Stimulated activated CD8-positive, alpha-beta memory T cell treated with anti-CD3 and anti-CD28 coated beads, Interleukin-12 subunit alpha, Interleukin-12 subunit beta, amount 100 ng/mL, for 24 hours (primary cell): Measurements from ENCODE around the gene SYDE1.

ENCODE experiments used
- DNase-seq: peaks from one replicate; pipeline ENCODE4 v3.0.0-alpha.2; 2020; ENCODE audit errors: extremely low read depth

SYDE1 gene

DNA sequence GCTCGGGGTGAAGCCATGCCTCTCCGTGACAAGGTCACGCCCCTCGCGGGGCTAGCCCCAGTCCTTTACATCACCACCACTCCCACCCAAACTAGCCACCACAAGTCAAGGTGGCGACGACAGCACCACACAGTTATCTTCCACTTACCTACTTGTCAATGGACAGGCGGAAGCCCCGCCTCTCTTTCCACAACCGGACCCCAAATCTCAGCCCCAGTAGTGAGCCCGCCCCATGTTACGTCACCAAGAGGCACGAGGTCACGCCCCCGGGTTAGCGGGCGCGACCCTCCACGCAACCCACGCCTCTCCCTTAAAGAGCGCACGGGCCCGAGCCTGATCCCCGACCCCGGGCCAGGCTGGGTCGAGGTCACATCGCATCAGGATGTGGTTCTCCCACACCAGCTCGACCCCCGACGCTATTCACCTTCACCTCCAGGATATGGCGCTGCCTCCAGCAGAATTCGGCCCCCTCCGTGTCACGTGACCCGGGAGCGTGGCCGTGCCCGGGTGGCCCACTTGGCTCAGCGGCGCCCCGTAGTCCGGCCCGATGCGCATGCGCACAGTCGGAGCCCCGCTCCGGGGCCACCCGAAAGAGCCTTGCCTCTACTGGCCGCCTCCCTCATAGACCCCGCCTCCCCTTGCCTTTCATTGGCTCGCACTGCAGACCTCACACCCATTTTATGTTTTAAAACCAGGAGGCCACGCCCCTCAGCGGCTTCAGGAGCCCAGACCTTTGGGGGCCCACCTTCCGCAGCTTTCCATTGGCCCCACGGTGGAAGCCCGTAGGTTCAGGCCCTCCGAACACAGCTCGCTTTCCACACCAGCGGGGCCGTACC, 18.2 kb downstream of the SYDE1 start:
- peak; percentile 97 for DNase-seq

DNA sequence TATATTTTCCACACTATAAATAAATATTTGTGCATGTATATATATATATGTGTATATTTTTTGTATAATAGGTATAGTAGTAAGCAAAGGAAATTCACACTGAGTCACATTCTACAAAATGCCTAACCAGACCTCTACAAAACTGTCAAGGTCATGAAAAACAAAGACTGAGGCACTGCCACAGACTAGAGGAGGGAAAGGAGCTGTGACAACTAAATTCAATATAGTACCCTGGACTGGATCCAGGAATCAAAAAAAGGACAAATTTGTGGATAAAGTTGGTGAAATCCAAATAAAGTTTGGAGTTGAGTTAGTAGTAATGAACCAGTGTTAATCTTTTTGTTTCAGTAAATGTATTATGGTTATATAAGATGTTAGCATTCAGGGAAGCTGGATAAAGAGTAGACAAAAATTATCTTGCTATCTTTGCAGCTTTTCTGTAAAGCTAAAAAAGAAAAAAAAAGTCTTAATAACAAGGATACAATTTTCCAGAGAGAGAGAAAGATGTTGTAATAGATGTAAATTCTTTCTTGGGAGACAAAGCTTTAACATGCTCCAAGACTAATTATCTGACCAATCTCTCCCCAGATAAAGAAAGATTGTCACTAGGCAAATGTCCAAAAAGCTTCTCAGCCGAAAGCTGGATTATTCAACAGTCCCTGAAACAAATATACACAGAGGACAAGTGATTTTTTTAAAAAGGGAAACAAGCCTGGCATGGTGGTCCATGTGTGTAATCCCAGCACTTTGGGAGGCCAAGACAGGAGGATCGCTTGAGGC, 19.1 kb downstream of the SYDE1 start:
- no peak for DNase-seq

DNA sequence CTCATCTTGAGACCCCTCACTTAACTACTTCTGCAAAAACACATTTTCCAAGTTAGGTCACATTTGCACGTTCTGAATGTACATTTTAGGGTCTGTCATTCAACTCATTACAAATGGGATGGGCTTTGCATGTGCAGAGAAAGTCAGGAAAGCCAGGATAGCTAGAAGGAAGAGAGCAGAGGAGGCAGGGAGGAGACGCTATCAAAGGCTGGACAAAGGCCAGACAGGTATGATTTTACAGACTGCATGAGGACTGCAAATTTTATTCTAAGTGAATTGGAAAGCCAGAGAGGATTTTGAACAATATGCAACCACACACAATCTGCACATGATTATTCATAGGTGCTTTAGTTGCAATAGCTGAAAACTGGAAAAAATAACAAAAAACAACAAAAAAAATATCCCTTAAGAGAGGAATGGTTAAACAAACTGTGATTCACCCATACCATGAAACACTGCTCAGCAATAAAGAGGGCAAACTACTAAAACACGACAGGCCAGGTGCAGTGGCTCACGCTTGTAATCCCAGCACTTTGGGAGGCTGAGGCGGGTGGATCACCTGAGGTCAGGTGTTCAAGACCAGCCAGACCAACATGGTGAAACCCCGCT, 21.1 kb downstream of the SYDE1 start:
- DNase-seq: no peak

GRCh38 chr19:15129856-15130585, 22.8 kb downstream of the SYDE1 start:
- DNase-seq: no peak

DNA sequence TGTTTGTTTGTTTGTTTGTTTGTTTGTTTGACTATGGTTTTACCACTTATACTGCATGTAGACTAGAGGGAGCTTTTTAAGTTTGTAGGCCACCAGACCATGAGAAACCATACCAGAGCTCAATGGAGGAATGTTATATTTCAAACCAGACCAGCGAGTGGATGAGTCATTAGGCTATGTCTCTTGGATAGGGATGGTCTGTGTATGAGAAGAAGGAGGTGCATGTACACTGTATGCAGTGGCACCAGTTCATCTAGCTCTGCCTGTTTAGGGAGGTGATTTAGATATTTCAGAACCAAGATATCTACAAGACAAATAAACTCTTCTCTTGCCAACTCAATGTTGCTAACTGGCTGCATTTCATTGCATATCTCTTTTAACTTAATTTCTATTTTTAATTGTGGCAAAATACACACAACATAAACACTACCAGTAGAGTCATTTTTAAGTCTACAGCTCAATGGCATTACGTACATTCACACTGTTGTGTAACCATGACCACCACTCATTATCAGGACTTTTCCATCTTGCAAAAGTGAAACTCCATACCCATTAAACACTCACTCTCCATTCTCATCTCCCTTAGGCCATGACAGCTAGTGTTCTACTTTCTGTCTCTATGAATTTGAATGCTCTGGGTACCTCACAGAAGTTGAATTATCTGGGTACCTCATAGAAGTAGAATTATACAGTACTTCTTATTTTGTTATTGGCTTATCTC, 29.2 kb downstream of the SYDE1 start:
- DNase-seq: no peak

DNA sequence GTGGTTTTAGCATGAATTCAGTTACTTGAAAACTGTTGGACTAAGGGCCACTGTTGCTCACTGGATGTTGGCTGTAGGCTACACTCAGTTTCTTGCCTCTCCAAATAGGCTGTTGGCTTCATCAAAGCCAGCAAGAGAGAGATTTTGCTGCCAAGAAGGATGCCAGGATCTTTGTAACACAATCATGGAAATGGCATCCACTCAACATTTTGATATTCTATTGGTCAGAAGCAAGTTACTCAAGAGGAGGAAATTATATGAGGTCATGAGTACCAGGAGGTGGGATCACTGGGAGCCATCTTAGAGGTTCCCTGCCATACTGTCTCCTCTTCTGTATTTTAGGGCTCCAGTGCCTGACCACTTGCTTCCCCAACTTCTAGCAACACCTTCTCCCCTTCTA, 30.6 kb downstream of the SYDE1 start:
- no peak for DNase-seq

DNA sequence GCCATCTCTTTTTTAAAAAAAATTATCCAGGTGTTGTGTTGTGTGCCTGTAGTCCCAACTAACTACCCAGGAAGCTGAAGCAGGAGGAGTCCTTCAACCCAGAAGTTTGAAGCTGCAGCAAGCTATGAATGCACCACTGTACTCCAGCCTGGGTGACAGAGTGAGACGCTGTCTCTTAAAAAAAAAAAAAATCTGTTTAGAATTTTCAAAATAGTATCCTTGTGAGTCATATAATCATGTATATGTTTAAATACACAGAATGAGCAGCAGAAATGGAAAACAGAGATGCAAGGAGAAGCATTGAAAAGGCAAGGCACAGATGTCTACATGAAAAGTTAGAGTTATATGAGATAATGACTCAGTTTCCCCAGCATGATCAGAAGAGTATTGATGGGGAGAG, 31.2 kb downstream of the SYDE1 start:
- DNase-seq: no peak

- no peak for DNase-seq
These were observed 33.9 kb downstream of the SYDE1 start for GRCh38 chr19:15141143-15141542.

DNA sequence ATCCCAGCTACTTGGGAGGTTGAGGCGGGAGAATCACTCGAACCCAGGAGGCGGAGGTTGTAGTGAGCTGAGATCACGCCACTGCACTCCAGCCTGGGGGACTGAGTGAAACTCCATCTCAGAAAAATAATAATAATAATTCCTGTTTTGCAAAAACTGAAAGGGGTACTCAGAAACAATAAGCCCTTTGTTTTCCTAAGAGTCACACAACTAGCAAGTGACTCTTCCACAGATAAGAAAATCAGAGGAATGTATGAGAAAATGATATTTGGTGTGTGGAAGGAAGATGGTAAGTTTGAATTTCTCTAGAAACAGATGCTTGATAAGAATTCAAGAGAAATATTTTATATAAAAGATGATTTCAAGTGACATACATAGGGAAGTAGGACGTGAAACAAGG, 35.1 kb downstream of the SYDE1 start:
- DNase-seq: no peak

- DNase-seq: no peak
These were observed 36.9 kb downstream of the SYDE1 start for GRCh38 chr19:15144046-15144646.

DNA sequence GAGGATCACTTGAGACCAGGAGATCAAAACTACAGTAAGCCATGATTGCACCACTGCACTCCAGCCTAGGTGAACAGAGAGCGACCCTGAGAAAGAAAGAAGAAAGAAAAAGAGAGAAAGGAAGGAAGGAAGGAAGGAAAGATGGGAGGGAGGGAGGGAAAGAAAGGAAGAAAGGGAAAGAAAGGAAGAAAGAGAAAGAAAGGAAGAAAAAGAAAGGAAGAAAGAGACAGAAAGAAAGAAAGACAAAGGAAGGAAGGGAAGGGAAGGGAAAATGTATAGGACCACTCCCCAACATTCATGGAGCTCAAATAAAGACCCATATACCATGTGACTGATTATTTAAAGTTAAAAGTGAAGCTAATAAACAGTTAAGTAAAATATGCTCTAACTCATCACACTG, 39.9 kb downstream of the SYDE1 start:
- DNase-seq: no peak

DNA sequence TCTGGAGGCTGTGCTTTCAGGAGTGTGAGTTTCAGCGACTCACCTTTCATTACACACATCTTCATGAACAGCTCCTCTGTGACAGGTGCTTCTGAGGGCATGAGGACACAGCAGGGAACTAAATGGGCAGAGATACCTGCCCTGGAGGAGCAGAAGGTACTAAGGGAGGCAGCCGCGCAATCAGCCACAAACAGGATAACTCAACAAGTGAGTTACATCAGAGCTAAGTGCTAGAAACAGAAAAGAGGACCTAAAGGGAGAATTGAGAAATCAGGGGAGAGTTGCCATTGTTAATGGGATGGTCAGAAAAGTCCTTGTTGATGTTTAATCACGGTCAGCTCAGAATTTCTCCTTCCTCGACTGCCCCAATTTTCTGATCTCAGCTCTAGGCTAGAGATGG, 42.5 kb downstream of the SYDE1 start:
- DNase-seq: no peak

DNA sequence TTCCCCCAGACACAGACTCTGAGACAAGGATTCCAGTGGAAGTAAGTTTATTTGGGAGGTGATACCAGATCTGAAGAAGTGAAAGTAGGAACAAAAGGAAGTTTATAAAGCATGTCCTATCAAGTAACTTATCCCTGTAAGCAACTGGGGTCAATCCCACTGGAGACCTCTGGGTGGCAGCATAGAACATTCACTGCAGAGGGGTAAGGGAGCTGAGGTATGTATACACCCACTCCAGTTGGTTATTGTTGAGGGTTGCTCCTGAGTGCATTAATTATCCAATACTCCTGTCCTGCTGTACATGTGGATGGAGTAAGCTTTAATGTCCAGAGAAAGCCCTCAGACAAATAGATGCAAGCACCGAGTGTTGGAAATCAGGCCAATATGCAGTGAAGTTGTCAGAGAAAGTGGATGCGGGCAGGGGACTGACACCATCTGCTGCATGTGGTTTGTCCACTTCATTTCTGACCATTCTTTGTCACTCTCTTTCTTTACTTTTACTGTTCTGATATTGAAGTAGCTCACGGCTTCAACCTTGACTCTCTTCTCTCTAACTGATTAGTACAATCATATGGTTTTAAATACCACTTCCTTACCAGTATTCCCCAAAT, 46.9 kb downstream of the SYDE1 start:
- no peak for DNase-seq

DNA sequence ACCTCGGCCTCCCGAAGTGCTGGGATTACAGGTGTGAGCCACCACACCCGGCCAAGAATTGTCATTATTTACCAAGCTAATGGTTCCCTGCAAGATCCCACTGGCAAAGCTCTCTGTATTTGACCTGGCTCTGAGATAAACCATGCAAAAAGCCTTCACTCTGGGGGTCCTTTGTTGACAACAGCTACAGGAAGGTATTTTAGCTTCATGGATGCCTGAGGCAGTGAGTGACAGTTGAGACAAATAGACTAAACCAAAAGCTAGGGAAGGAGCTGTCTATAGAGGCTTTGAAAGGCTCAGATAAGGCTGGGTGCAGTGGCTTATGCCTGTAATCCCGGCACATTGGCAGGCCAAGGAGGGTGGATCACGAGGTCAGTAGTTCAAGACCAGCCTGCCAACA, 48.1 kb downstream of the SYDE1 start:
- no peak for DNase-seq

DNA sequence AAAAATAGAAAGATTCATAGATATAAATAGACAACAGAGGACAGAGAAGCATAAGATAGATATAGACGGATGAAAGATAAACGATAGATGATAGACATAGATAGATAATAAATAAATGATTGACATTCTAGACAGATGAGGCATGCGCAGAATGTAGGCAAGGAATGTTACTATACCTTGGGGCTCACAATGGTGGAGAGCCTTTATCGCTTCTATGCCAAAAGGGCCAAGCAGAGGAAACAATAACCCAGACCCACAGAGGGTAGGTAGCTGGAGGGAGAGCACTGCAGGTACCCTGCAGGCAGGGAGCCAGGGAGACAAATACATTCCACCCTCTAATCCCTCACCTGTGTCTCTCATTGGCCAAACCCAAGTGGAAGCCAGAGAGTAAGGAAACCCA, 49.2 kb downstream of the SYDE1 start:
- no peak for DNase-seq

GRCh38 chr19:15159251-15159650, 52.0 kb downstream of the SYDE1 start:
- DNase-seq: no peak

DNA sequence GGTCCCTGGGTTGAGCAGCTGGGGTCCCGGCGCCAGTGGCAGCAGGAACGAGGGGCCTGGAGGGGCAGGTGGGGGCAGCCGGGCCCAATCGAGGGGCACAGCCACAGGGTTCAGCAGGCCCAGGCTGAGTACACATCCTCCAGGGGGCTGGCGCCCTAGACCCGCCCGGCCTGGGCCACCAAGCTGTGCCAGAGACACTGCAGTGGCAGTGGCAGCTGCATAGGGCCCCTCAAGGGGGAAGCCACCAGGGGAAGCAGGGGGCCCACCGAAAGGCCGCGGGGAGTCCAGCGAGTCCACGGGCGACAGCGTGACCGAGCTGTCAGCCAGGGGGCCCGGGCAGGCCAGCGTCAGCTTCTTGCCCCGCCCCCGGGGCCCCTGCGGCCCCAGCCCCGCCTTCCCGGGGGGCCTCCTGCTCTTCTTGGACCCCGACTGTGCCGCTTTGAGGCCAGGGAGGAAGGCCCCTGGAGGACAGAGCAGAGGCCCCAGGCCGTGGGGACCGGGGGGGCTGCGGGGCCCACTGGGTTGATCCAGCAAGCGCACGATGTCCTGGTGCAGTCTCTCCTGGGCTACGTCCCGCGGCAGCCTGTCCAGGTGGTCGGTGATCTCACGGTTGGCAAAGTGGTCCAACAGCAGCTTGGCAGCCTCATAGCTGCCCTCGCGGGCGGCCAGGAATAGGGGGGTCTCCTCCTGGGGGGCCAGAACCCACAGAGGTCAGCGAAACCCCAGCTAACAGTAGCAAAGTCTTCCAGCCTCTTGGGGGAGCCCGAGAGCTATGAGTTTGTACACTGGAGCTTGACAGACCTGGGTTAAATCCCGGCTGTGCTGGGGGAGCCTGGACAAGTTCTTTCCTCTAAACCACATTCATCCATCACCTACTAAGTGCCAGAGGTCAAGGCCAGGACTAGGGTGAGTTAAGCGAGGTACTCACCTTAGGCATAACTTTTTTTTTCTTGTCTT, 54.1 kb downstream of the SYDE1 start:
- no peak for DNase-seq
